Activated CD8-positive, alpha-beta memory T cell treated with anti-CD3 and anti-CD28 coated beads, Interleukin-2, amount 50 U/mL, for 48 hours (primary cell): Measurements from ENCODE around the gene PCGF3.
"Not testable (repeated sequence)": the region's sequence is repeated elsewhere in the genome, so short reads cannot be mapped to it uniquely, and the experiment has no call there.

Experiments used
- DNase-seq: peaks from one replicate; pipeline ENCODE4 v3.0.0-alpha.2; 2020

Gene PCGF3

DNA sequence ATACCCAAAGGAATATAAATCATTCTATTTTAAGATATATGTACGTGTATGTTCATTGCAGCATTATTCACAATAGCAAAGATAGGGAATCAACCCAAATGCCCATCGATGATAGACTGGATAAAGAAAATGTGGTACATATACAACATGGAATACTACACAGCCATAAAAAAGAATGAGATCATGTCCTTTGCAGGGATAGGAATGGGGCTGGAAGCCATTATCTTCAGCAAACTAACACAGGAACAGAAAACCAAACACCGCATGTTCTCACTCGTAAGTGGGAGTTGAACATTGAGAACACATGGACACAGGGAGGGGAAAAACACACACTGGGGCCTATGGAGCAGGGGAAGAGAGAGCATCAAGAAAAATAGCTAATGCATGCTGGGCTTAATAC lies 101.3 kb downstream of the PCGF3 start:
- not testable (repeated sequence) for DNase-seq

DNA sequence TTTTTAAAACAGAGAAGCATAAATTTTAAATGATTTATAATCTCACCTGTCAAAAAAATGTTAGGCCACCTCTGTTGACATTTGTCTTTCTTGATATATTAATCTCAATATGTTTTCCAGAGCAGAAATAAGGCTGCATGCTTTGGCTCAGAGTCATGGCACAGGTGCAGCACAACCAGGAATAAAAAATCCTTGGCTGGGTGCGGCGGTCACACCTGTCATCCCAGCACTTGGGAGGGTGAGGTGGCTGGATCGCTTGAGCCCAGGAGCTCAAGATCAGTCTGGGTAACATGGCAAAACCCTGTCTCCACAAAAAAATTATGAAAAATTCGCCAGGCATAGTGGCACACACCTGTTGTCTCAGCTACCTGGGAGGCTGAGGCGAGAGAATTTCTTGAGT lies 102.2 kb downstream of the PCGF3 start:
- DNase-seq, result no peak

DNA sequence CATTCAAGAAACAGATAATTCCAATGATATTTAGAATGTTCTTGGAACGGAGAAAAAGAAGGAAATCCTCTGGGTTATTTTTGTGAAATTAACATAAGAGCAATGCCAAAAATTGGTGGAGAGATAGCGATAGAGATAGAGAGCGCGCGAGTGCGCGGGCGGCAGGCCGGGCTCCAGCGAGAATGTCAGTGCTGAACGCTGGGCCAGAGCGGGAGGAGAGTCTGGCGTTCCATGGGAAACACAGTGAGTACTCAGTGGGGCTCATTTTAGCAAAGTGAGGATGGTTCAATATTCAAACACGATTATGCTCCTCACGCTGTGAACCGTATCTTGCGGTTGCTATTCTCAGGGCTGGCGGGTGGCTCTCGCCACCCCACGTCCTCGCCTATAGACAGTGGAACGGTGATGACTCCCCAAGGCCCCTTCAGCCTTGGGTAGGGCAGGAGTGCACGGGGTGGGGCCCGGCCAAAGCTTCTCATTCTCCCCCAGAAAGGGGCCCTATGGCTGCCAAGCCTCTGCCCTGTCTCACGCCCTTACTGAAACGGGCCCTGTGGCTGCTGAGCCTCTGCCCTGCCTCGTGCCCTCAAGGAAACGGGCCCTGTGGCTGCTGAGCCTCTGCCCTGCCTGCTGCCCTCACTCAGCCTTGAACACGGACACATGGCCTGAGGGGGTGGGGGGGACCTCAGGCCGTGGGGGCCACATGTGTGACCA lies 103.4 kb downstream of the PCGF3 start:
- no peak for DNase-seq

DNA sequence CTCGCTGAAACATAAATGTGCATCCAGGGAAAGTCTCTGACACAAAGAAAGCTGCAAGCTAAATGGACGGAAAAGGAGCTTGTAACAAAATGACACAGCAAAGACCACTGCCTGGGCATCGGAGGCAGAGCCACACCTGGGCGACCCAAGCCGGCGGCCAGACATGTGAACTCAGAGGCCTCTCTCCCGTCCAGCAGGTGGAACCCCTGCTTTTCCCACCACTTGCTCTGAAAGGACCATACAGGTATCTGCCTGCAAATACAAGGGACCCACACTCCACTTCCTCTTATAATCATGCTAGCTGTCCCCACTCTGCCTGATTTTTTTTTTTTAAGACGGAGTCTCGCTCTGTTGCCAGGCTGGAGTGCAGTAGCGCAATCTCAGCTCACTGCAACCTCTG lies 108.3 kb downstream of the PCGF3 start:
- no peak for DNase-seq

DNA sequence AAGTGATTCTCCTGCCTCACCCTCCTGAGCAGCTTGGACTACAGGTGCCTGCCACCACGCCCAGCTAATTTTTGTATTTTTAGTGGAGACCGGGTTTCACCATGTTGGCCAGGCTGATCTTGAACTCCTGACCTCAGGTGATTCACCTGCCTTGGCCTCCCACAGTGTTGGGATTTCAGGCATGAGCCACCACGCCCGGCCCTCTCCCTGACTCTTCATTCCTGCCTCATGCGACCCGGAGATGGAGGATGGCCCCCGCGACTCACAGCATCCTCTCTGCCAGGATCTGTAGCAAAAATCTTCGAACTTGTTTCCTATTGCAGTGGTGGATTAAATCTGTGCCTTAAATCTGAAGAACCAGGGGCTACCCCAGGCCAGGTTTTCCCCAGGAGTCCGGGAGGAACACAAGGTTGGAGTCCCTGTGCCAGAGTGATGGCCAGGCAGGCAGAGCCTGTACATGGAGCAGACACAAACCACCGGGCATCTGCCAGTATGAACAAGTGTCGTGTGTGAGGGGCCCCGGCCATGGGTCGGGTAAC lies 108.7 kb downstream of the PCGF3 start:
- DNase-seq, result no peak

DNA sequence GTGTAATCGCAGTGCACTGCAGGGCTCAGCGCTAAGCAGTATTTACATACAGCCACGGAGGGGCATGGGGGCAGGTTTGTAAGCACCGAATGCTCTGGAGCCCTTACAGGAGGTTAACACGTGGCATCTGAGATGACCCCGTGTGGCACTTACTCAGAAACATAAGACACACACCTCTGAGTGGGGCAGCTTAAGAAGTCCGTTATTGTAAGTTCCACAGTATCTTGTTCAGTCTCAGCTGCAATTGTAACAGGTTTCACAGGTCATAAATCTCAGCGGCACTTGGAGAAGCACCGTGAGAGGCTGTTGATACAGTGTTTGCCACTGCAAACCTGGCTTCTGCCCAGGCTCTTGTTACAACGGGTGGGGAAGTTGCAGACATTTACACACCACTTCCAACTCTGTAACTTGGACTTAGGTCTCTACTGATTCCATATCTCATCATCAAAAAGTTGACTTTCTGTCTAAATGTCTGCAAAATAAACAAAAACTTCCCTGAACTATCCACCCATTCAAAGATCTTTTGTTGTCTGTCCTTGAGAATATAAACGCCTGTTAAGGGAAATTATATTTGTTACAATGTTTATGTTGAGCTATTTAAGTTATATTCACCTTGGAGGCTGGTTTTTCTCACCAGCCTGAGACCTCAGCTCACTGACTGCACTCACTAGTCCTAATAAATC lies 110.0 kb downstream of the PCGF3 start:
- DNase-seq, result no peak

DNA sequence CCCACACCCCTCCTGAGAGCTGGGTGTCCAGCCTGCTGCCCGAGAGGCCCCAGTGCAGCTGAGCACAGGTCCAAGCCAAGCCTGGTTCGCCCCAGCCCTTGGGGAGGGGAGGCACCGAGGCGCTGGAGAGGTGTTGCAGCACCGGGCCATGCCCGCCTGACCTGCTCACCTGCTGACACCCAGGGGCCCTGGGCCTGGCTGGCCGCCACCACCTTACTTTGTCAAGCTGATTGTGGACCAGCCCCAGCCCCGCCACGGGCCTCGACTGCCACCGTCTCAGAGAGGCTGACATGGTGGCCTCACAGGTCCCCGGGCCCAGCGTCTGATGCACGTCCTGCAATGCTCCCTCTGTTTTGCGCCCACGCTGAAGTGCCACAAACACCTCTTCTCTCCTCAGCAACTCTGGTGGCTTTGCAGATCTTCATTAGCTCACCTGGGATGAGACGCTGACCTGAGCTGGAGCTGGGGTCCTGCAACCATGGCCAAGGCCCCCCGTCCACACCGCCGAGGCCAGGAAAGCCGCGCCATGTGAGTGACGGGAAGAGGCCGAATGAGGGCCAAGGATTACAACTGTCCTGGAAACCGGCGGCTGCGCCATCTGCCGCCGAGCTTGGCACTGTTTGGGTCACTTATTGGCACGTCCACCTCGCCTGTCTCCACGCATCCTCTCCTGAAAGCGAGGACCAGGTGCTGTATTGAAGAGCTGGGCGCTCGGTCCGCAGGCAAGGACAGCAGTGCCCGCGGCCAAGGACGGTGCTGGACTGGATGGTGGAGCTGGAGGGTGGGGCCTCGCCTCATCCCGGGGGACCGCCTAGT lies 112.7 kb downstream of the PCGF3 start:
- DNase-seq, result no peak

DNA sequence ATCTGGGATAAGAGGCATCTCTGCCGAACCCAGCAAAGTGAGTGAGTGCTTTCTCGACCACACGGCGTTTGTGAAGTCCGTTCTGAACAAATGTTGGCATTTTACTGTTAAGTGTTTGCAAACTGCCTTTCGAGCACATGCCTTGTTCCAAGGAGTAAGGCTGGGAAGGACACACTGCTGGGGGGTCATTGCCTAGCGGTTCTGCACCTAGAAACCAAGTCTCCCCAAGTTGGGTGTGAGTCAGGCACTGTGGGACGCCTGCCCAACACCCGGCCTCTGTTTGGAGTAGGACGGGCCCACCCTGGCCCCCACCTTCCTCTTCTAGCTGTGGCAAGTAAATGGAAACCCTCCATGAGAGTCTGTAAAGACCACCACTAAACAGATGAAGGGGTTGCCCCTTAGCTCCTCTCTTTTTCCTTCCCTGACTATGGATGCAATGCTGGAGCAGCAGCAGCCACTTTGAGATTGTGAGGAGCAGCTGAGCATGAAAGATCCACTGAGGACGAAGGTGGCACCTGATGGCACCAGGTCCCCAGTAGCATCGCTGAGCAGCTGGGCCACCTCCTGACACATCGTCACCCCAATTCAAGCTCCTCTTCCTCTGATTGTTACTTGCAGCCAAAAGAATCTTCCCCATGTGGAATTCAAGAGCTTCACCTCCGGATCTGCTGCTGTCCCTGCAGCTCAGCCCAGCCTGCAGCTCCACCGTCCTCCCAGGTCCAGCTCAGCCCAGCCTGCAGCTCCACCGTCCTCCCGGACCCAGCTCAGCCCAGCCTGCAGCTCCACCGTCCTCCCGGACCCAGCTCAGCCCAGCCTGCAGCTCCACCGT lies 114.0 kb downstream of the PCGF3 start:
- no peak for DNase-seq
